Measurements from ENCODE around the gene ARID2.

The ARID2 gene

GRCh38 chr12:45946435-45946834 is 216.9 kb downstream of the ARID2 start:
- no peak for TF ChIP-seq CTCF (IDR thresholded peaks at IDR 0.05; ENCODE audit: low read depth, low read length)
- no peak overlapping the region for H3K4me3 ChIP-seq (ENCODE audit: low read depth, low read length)
- peaks cover 25% of the 10 kb centered on the region for H3K36me3 ChIP-seq
- H3K4me1 ChIP-seq, result no peaks in the 10 kb centered on the region
- H3K27me3 ChIP-seq, result no peaks in the 10 kb centered on the region
- no peaks in the 10 kb centered on the region for H3K9me3 ChIP-seq
- no peak for DNase-seq

GRCh38 chr12:45948546-45948945 is 219.0 kb downstream of the ARID2 start:
- no peak for TF ChIP-seq CTCF (IDR thresholded peaks at IDR 0.05; ENCODE audit: low read depth, low read length)
- Histone ChIP-seq H3K27me3 (no peaks in the 10 kb centered on the region), H3K4me3 (ENCODE audit: low read depth, low read length) (no peak overlapping the region), H3K36me3 (peaks cover 18% of the 10 kb centered on the region), H3K9me3 (no peaks in the 10 kb centered on the region), H3K4me1 (no peaks in the 10 kb centered on the region)
- no peak for DNase-seq

Measured in BE2C (cell line).